Measurements from ENCODE around the gene PLA2G2D. TPM values are rescaled to one million over a fixed set of nuclear protein-coding genes. Genes with fewer than 3 reads are reported as not detected.

PLA2G2D gene
- total and polyA plus RNA-seq, 2 experiments from 2014 or later, result not detected

DNA sequence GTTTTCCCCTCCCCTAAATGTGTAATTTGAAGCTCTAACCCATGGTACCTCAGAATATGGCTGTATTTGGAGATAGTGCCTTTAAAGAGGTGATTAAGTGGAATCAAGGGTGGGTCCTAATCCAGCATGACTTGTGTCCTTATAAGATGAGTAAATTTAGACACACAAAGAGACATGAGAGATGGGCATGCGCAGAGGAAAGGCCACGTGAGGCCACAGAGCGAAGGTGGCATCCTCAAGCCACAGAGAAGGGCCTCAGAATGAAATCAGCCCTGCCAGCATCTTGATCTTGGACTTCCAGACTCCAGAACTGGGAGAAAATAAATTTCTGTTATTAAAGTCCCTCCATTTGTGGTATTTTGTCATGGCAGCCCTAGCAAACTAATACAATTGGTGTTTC is 16.9 kb upstream of the PLA2G2D start:
- H3K36me3 ChIP-seq (ENCODE audit: insufficient read depth), result no peaks in the 10 kb centered on the region
- Mint-ChIP-seq H3K4me3 (no peak overlapping the region), H3K36me3 (ENCODE audit: low read depth) (peaks cover 4% of the 10 kb centered on the region; the same call in 1 of the 3 replicates), H3K27me3 (ENCODE audit: insufficient read depth, low read depth, poor library complexity) (no peaks in the 10 kb centered on the region), H3K27ac (no peak overlapping the region), H3K4me1 (no peaks in the 10 kb centered on the region), H3K9me3 (peaks cover 12% of the 10 kb centered on the region)
- H3F3A ChIP-seq (replicated peaks; ENCODE audit: low read depth), result no peaks in the 10 kb centered on the region
- no peaks in the 10 kb centered on the region for H4K20me1 ChIP-seq (replicated peaks; ENCODE audit: insufficient read depth)
- H3K9me2 ChIP-seq (ENCODE audit: insufficient read depth), result no peaks in the 10 kb centered on the region
- H3K4me2 ChIP-seq, result no peak overlapping the region
- no peak for TF ChIP-seq EZH2 (IDR thresholded peaks at IDR 0.05; ENCODE audit: low read depth, unreplicated experiment)
- TF ChIP-seq ZNF114 (CRISPR knock-in tag; IDR thresholded peaks at IDR 0.05), result no peak
- TF ChIP-seq ZNF331 (CRISPR knock-in tag; IDR thresholded peaks at IDR 0.05; ENCODE audit: low read depth), result no peak
- TF ChIP-seq EZH2phosphoT487 (IDR thresholded peaks at IDR 0.05; ENCODE audit: unreplicated experiment), result no peak
- no peak for TF ChIP-seq POLR2AphosphoS5 (IDR thresholded peaks at IDR 0.05; ENCODE audit: low read depth)
- TF ChIP-seq, protein P1, sequence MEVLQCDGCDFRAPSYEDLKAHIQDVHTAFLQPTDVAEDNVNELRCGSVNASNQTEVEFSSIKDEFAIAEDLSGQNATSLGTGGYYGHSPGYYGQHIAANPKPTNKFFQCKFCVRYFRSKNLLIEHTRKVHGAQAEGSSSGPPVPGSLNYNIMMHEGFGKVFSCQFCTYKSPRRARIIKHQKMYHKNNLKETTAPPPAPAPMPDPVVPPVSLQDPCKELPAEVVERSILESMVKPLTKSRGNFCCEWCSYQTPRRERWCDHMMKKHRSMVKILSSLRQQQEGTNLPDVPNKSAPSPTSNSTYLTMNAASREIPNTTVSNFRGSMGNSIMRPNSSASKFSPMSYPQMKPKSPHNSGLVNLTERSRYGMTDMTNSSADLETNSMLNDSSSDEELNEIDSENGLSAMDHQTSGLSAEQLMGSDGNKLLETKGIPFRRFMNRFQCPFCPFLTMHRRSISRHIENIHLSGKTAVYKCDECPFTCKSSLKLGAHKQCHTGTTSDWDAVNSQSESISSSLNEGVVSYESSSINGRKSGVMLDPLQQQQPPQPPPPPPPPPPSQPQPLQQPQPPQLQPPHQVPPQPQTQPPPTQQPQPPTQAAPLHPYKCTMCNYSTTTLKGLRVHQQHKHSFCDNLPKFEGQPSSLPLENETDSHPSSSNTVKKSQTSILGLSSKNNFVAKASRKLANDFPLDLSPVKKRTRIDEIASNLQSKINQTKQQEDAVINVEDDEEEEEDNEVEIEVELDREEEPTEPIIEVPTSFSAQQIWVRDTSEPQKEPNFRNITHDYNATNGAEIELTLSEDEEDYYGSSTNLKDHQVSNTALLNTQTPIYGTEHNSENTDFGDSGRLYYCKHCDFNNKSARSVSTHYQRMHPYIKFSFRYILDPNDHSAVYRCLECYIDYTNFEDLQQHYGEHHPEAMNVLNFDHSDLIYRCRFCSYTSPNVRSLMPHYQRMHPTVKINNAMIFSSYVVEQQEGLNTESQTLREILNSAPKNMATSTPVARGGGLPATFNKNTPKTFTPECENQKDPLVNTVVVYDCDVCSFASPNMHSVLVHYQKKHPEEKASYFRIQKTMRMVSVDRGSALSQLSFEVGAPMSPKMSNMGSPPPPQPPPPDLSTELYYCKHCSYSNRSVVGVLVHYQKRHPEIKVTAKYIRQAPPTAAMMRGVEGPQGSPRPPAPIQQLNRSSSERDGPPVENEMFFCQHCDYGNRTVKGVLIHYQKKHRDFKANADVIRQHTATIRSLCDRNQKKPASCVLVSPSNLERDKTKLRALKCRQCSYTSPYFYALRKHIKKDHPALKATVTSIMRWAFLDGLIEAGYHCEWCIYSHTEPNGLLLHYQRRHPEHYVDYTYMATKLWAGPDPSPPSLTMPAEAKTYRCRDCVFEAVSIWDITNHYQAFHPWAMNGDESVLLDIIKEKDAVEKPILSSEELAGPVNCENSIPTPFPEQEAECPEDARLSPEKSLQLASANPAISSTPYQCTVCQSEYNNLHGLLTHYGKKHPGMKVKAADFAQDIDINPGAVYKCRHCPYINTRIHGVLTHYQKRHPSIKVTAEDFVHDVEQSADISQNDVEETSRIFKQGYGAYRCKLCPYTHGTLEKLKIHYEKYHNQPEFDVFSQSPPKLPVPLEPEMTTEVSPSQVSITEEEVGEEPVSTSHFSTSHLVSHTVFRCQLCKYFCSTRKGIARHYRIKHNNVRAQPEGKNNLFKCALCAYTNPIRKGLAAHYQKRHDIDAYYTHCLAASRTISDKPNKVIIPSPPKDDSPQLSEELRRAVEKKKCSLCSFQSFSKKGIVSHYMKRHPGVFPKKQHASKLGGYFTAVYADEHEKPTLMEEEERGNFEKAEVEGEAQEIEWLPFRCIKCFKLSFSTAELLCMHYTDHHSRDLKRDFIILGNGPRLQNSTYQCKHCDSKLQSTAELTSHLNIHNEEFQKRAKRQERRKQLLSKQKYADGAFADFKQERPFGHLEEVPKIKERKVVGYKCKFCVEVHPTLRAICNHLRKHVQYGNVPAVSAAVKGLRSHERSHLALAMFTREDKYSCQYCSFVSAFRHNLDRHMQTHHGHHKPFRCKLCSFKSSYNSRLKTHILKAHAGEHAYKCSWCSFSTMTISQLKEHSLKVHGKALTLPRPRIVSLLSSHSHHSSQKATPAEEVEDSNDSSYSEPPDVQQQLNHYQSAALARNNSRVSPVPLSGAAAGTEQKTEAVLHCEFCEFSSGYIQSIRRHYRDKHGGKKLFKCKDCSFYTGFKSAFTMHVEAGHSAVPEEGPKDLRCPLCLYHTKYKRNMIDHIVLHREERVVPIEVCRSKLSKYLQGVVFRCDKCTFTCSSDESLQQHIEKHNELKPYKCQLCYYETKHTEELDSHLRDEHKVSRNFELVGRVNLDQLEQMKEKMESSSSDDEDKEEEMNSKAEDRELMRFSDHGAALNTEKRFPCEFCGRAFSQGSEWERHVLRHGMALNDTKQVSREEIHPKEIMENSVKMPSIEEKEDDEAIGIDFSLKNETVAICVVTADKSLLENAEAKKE (CRISPR knock-in tag; IDR thresholded peaks at IDR 0.05), result no peak
- TF ChIP-seq, protein P2, sequence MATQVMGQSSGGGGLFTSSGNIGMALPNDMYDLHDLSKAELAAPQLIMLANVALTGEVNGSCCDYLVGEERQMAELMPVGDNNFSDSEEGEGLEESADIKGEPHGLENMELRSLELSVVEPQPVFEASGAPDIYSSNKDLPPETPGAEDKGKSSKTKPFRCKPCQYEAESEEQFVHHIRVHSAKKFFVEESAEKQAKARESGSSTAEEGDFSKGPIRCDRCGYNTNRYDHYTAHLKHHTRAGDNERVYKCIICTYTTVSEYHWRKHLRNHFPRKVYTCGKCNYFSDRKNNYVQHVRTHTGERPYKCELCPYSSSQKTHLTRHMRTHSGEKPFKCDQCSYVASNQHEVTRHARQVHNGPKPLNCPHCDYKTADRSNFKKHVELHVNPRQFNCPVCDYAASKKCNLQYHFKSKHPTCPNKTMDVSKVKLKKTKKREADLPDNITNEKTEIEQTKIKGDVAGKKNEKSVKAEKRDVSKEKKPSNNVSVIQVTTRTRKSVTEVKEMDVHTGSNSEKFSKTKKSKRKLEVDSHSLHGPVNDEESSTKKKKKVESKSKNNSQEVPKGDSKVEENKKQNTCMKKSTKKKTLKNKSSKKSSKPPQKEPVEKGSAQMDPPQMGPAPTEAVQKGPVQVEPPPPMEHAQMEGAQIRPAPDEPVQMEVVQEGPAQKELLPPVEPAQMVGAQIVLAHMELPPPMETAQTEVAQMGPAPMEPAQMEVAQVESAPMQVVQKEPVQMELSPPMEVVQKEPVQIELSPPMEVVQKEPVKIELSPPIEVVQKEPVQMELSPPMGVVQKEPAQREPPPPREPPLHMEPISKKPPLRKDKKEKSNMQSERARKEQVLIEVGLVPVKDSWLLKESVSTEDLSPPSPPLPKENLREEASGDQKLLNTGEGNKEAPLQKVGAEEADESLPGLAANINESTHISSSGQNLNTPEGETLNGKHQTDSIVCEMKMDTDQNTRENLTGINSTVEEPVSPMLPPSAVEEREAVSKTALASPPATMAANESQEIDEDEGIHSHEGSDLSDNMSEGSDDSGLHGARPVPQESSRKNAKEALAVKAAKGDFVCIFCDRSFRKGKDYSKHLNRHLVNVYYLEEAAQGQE (IDR thresholded peaks at IDR 0.05; ENCODE audit: unreplicated experiment), result no peak
- TF ChIP-seq NANOG (IDR thresholded peaks at IDR 0.05; ENCODE audit: borderline replicate concordance), result no peak
- TF ChIP-seq, protein P3, sequence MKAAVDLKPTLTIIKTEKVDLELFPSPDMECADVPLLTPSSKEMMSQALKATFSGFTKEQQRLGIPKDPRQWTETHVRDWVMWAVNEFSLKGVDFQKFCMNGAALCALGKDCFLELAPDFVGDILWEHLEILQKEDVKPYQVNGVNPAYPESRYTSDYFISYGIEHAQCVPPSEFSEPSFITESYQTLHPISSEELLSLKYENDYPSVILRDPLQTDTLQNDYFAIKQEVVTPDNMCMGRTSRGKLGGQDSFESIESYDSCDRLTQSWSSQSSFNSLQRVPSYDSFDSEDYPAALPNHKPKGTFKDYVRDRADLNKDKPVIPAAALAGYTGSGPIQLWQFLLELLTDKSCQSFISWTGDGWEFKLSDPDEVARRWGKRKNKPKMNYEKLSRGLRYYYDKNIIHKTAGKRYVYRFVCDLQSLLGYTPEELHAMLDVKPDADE (IDR thresholded peaks at IDR 0.05), result no peak
- TF ChIP-seq STAT1 (IDR thresholded peaks at IDR 0.05; ENCODE audit: unreplicated experiment), result no peak
- no peak for TF ChIP-seq JUNB (IDR thresholded peaks at IDR 0.05; ENCODE audit: unreplicated experiment)
- no peak for TF ChIP-seq CREB1 (CRISPR knock-in tag; IDR thresholded peaks at IDR 0.05; ENCODE audit: low read depth)
- no peak for DNase-seq (ENCODE audit: low spot score)
- no peak overlapping the region for H2AFZ ChIP-seq
- H3K27ac ChIP-seq (ENCODE audit: low read depth), result no peak overlapping the region
- no peaks in the 10 kb centered on the region for H3K79me2 ChIP-seq (replicated peaks; ENCODE audit: insufficient read depth)
- no peaks in the 10 kb centered on the region for H3K27me3 ChIP-seq (ENCODE audit: insufficient read depth)
- H3K4me3 ChIP-seq, result no peak overlapping the region
- ATAC-seq, result no peak
- H3K4me1 ChIP-seq (ENCODE audit: insufficient read depth), result no peaks in the 10 kb centered on the region

Measured in GM23338 (cell line).